GM12878 (cell line): ENCODE measurements around the gene SIDT1. TPM values are rescaled to one million over a fixed set of nuclear protein-coding genes. Genes with fewer than 3 reads are reported as not detected.
A peak's percentile ranks its signal among the peaks of the same experiment; 100 is the strongest.

Experiments
- ATAC-seq: fragments of 200-7000 bp; cut with Tn5 transposase; 3 replicates; pipeline ENCODE4 v1.9.1; 2020; ENCODE audit warnings: mild to moderate bottlenecking, moderate library complexity
- BruUV-seq: library from RNA; stranded (reverse); fragments of 400-500 nt; replicated peaks from 2 replicates; lab custom pipeline; 2021; lab: Mats Ljungman, UMichigan
- CTCF ChIA-PET: fragments of 300-600 bp; sonication (Branson Sonifier 250); formaldehyde crosslinking; extraction: SDS; loops from one replicate; lab custom pipeline; 2021; ENCODE audit warnings: inconsistent platforms; lab: Yijun Ruan, JAX
- POLR2A ChIA-PET: fragments of 350-600 bp; formaldehyde crosslinking; extraction: SDS; loops from one replicate; lab custom pipeline; 2021; ENCODE audit warnings: inconsistent platforms; lab: Charles Lee
- RAD21 ChIA-PET: fragments of 300-600 bp; sonication (Branson Sonifier 250); formaldehyde crosslinking; loops from one replicate; lab custom pipeline; 2023; ENCODE audit warnings: antibody characterized with exemption; ENCODE audit not compliant: unreplicated experiment; lab: Charles Lee
- SMC1A ChIA-PET: fragments of 300-600 bp; sonication (Branson Sonifier 250); formaldehyde crosslinking; loops from one replicate; lab custom pipeline; 2023; ENCODE audit not compliant: unreplicated experiment, uncharacterized antibody; lab: Charles Lee
- DNase-seq: peaks from one replicate; pipeline ENCODE4 v3.0.0-alpha.2; 2011; ENCODE audit warnings: low read depth, low spot score
- FAIRE-seq: peaks from 3 replicates; lab custom pipeline; 2011; peaks lifted over from hg19 to GRCh38; lab: Jason Lieb, UNC
- H2AFZ ChIP-seq: 2 replicates; pipeline ENCODE4 v1.6.0; 2011; ENCODE audit warnings: low read depth, low read length, control low read depth; ENCODE audit not compliant: control insufficient read depth
- H3K27ac ChIP-seq: 2 replicates; pipeline ENCODE4 v1.5.1; 2011; ENCODE audit warnings: control low read depth; ENCODE audit not compliant: control insufficient read depth, insufficient read depth
- H3K27me3 ChIP-seq, 2 experiments: replicated peaks in 1 of 2; 2 replicates each; pipeline versions ENCODE4 v1.6.0 to v1.6.1; 2011; ENCODE audit warnings: low read length in 1 of 2; ENCODE audit not compliant: control insufficient read depth in 2 of 2, insufficient read depth in 2 of 2
- H3K36me3 ChIP-seq, 2 experiments: 2 replicates each; pipeline ENCODE4 v1.5.1; 2011; ENCODE audit warnings: low read length in 1 of 2; ENCODE audit not compliant: control insufficient read depth in 2 of 2, insufficient read depth in 2 of 2
- H3K4me1 ChIP-seq: 2 replicates; pipeline ENCODE4 v1.6.1; 2011; ENCODE audit warnings: mild to moderate bottlenecking, low read length, moderate library complexity, mixed read lengths; ENCODE audit not compliant: control insufficient read depth, insufficient read depth
- H3K4me2 ChIP-seq: 2 replicates; pipeline ENCODE4 v1.6.0; 2011; ENCODE audit warnings: control low read depth; ENCODE audit not compliant: control insufficient read depth, insufficient read depth
- H3K4me3 ChIP-seq: fragments of 200-600 bp; sonication (generic); 2 replicates; pipeline ENCODE4 v1.5.1; 2016
- H3K79me2 ChIP-seq: 2 replicates; pipeline ENCODE4 v1.6.0; 2011; ENCODE audit warnings: low read length; ENCODE audit not compliant: control insufficient read depth, insufficient read depth
- H3K9ac ChIP-seq: 2 replicates; pipeline ENCODE4 v1.8.0; 2011; ENCODE audit warnings: low read length, control low read depth, mixed read lengths; ENCODE audit not compliant: control insufficient read depth, insufficient read depth
- H3K9me3 ChIP-seq: replicated peaks from 3 replicates; pipeline ENCODE4 v1.5.1; 2011; ENCODE audit warnings: mild to moderate bottlenecking, low read length; ENCODE audit not compliant: control insufficient read depth, insufficient read depth
- H4K20me1 ChIP-seq: 2 replicates; pipeline ENCODE4 v1.6.0; 2011; ENCODE audit not compliant: control insufficient read depth, insufficient read depth
- CBFB ChIP-seq: IDR thresholded peaks from 2 replicates; pipeline ENCODE4 v1.6.1; 2016; ENCODE audit warnings: antibody characterized with exemption, low read depth
- CBX5 ChIP-seq: sonication (generic); IDR thresholded peaks from 2 replicates; pipeline ENCODE4 v1.6.1; 2016; ENCODE audit warnings: low read depth, moderate library complexity, mild to moderate bottlenecking, inconsistent platforms
- CTCF ChIP-seq, 3 experiments: IDR thresholded peaks in 2 of 3; conservative IDR thresholded peaks in 1 of 3; 2 replicates each; pipeline ENCODE4 v1.5.1; 2011; ENCODE audit warnings: low read depth in 3 of 3, low read length in 3 of 3, mild to moderate bottlenecking in 3 of 3, control low read depth in 2 of 3, moderate library complexity in 2 of 3, inconsistent platforms in 1 of 3, mixed read lengths in 1 of 3; ENCODE audit not compliant: control insufficient read depth in 2 of 3, insufficient read depth in 1 of 3; ENCODE audit errors: extremely low read depth in 1 of 3
- HDAC6 ChIP-seq: fragments of 200-600 bp; sonication (generic); IDR thresholded peaks from one replicate; pipeline ENCODE4 v1.8.0; 2017; ENCODE audit warnings: antibody characterized with exemption; ENCODE audit not compliant: unreplicated experiment
- MEF2B ChIP-seq: fragments of 450-650 bp; IDR thresholded peaks from 2 replicates; pipeline ENCODE4 v1.6.1; 2018; ENCODE audit warnings: mild to moderate bottlenecking, moderate library complexity; ENCODE audit not compliant: partially characterized antibody, poor library complexity, severe bottlenecking
- NFYB ChIP-seq: IDR thresholded peaks from 2 replicates; pipeline ENCODE4 v1.6.1; 2011; ENCODE audit warnings: low read depth, mild to moderate bottlenecking, low read length, improper control_type of control experiment, moderate library complexity; ENCODE audit not compliant: insufficient read depth
- RFX5 ChIP-seq: IDR thresholded peaks from 2 replicates; pipeline ENCODE4 v1.6.1; 2011; ENCODE audit warnings: low read depth, low read length, improper control_type of control experiment
- SRF ChIP-seq, 2 experiments: IDR thresholded peaks; 2 replicates each; pipeline ENCODE4 v1.6.1; 2011; ENCODE audit warnings: low read depth in 2 of 2, low read length in 2 of 2, mild to moderate bottlenecking in 1 of 2, moderate library complexity in 1 of 2
- TCF3 ChIP-seq: IDR thresholded peaks from 2 replicates; pipeline ENCODE4 v1.6.1; 2012; ENCODE audit warnings: low read depth, mild to moderate bottlenecking, low read length, borderline replicate concordance; ENCODE audit not compliant: insufficient read depth
- WGBS: methylation state at CpG from one replicate; pipeline ENCODE4 v1.1.6; 2016; ENCODE audit warnings: low lambda C conversion rate; ENCODE audit not compliant: insufficient replicate concordance, insufficient coverage; ENCODE audit errors: missing lambda C conversion rate; 5-methylcytosine and 5-hydroxymethylcytosine counted together
- in situ Hi-C: fragments of 300-500 bp; cut with MboI; formaldehyde crosslinking; loops from 9 replicates; pipeline ENCODE4 v1.14.3; 2018; ENCODE audit warnings: mixed read lengths
- intact Hi-C: fragments of 100-400 bp; cut with micrococcal nuclease; formaldehyde crosslinking; loops from one replicate; pipeline ENCODE4 v1.14.2; 2022; ENCODE audit not compliant: unreplicated experiment
- polyA plus RNA-seq, 11 experiments: library from polyadenylated mRNA; depleted of rRNA in 4 of 11; unstranded in 6 of 11; stranded (reverse) in 5 of 11; fragments of >200 nt; fragmentation: Nextera tagmentation in 4 of 11; fragmentation: Illumina TruSeq in 1 of 11; extraction: Ambion mirVana in 4 of 11; extraction: Trizol in 1 of 11; gene quantifications; 1 replicate in 1 of 11; 2 replicates in 10 of 11; pipeline versions ENCODE4 v1.2.1 to v1.2.3, GENCODE V29; 2011 to 2016; ENCODE audit warnings: inconsistent platforms in 2 of 11, missing spikeins in 2 of 11, low read depth in 1 of 11
- total RNA-seq, 4 experiments: library from RNA; depleted of rRNA in 3 of 4; stranded (reverse); fragments of >200 nt in 3 of 4; fragmentation: Illumina TruSeq in 1 of 4; extraction: Trizol in 1 of 4; gene quantifications; 2 replicates each; pipeline versions ENCODE4 v1.2.1 to v1.2.3, GENCODE V29; 2013 to 2021

The SIDT1 gene
- total and polyA plus RNA-seq, 10 of the 15 experiments (the other 5 are each of a cell fraction or from before 2014, with no cell fraction given), result 3.0 to 45.0 (median 26.6) TPM

DNA sequence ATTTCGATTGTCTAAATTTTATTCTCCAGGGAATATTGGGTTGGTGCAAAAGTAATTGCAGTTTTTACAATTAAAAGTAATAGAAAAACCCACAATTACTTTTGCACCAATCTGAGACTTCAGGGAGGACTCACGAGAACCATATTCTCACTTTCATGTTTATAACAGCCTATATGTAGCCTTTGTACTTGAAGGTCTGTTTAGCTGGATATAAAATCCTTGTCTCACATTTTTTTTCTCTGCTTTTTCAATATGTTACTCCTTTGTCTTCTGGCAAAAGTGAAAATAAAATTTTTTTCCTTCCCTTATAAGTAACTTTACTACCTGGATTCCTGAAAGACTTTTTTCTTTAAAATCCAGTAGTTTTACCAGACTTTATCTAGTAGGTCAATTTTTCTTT lies 9.2 kb downstream of the SIDT1 start:
- Histone ChIP-seq H3K27ac (no peak overlapping the region), H3K36me3 (peaks cover 2 to 29% of the 10 kb centered on the region in 2 experiments; a peak in 3 of 4 replicates), H2AFZ (no peak overlapping the region), H3K4me1 (peaks cover 9% of the 10 kb centered on the region), H3K9ac (no peak overlapping the region), H4K20me1 (no peaks in the 10 kb centered on the region), H3K9me3 (peaks cover 22% of the 10 kb centered on the region), H3K4me3 (no peak overlapping the region), H3K79me2 (peaks cover 64% of the 10 kb centered on the region), H3K4me2 (no peak overlapping the region), H3K27me3 (no peaks in the 10 kb centered on the region)
- POLR2A ChIA-PET, result no interaction called here
- SMC1A ChIA-PET, result interaction anchor here (1.4 kb wide), 1 partner anchor 19 kb away, joined by 4 read pairs; no protein-coding TSS in a partner anchor
- in situ Hi-C loops (no loop called here), intact Hi-C loops (no loop called here)
- FAIRE-seq (no peak), DNase-seq (no peak), ATAC-seq (no peak)
- CTCF ChIA-PET, result interaction anchor here (1.2 to 1.5 kb wide), 3 partner anchors 9 to 46 kb away, joined by 3 to 4 read pairs (median 4); no protein-coding TSS in a partner anchor
- RAD21 ChIA-PET, result interaction anchor here (1.6 kb wide), 1 partner anchor 36 kb away, joined by 5 read pairs; no protein-coding TSS in a partner anchor
- no peak for TF ChIP-seq CBFB
- TF ChIP-seq SRF (IDR thresholded peaks at IDR 0.05; ENCODE audit: low read depth in 2 of 2, low read length in 2 of 2), result no peak
- TF ChIP-seq HDAC6, result no peak
- peak; percentile 71; the same call in 1 of the 2 replicates for TF ChIP-seq CBX5
- no peak for TF ChIP-seq CTCF (IDR thresholded peaks at IDR 0.05 in 2 of 3, conservative IDR thresholded peaks at IDR 0.05 in 1 of 3; ENCODE audit: control insufficient read depth in 2 of 3, extremely low read depth in 1 of 3, insufficient read depth in 1 of 3, low read depth in 3 of 3, low read length in 3 of 3)
- TF ChIP-seq TCF3, result no peak
- TF ChIP-seq RFX5, result no peak
- TF ChIP-seq NFYB, result no peak
- peak; percentile 13 for TF ChIP-seq MEF2B
- BruUV-seq, result no TSS peak
- 70% methylated on average over 2 of the region's 2 CpGs for WGBS
